NT2/D1 (cell line): ENCODE data around the gene PHC3.
"Not testable (repeated sequence)": the region's sequence is repeated elsewhere in the genome, so short reads cannot be mapped to it uniquely, and the experiment has no call there.

ENCODE experiments used
- DNase-seq: peaks from one replicate; pipeline ENCODE4 v3.0.0-alpha.2; 2011; ENCODE audit warnings: low read depth, low spot score
- H3K27me3 ChIP-seq: 2 replicates; pipeline ENCODE4 v1.6.0; 2011; ENCODE audit warnings: mild to moderate bottlenecking; ENCODE audit not compliant: insufficient read length, insufficient read depth
- H3K36me3 ChIP-seq: 2 replicates; pipeline ENCODE4 v1.6.1; 2011; ENCODE audit warnings: mild to moderate bottlenecking, low read length, mixed read lengths; ENCODE audit not compliant: insufficient read depth, insufficient read length
- H3K4me1 ChIP-seq: 2 replicates; pipeline ENCODE4 v1.5.1; 2011; ENCODE audit not compliant: insufficient read depth, insufficient read length
- H3K4me3 ChIP-seq: 2 replicates; pipeline ENCODE4 v1.5.1; 2011; ENCODE audit warnings: low read depth; ENCODE audit not compliant: insufficient read length
- H3K9ac ChIP-seq: 2 replicates; pipeline ENCODE4 v1.6.0; 2011; ENCODE audit warnings: low read depth; ENCODE audit not compliant: insufficient read length
- H3K9me3 ChIP-seq: 2 replicates; pipeline ENCODE4 v1.5.1; 2011; ENCODE audit warnings: mild to moderate bottlenecking, low read length; ENCODE audit not compliant: insufficient read depth
- SUZ12 ChIP-seq: IDR thresholded peaks from 2 replicates; pipeline ENCODE4 v1.6.1; 2011; ENCODE audit not compliant: insufficient read length, insufficient read depth; ENCODE audit errors: extremely low read depth
- YY1 ChIP-seq: IDR thresholded peaks from 2 replicates; pipeline ENCODE4 v1.6.1; 2011; ENCODE audit not compliant: insufficient read length, insufficient read depth
- ZNF274 ChIP-seq: IDR thresholded peaks from 2 replicates; pipeline ENCODE4 v1.6.1; 2011; ENCODE audit warnings: mild to moderate bottlenecking, low read depth, low read length

The PHC3 gene

GRCh38 chr3:170204509-170204908, 23.0 kb upstream of the PHC3 start:
- Histone ChIP-seq H3K9ac (no peak overlapping the region), H3K9me3 (no peaks in the 10 kb centered on the region), H3K4me1 (no peaks in the 10 kb centered on the region), H3K36me3 (no peaks in the 10 kb centered on the region), H3K27me3 (no peaks in the 10 kb centered on the region), H3K4me3 (no peak overlapping the region)
- no peak for DNase-seq
- TF ChIP-seq YY1 = no peak
- no peak for TF ChIP-seq ZNF274
- no peak for TF ChIP-seq SUZ12

- TF ChIP-seq ZNF274 (no peak), YY1 (no peak), SUZ12 (no peak)
These were observed 22.5 kb upstream of the PHC3 start for GRCh38 chr3:170204023-170204472.

GRCh38 chr3:170203457-170203856, 21.9 kb upstream of the PHC3 start:
- no peaks in the 10 kb centered on the region for H3K36me3 ChIP-seq
- H3K27me3 ChIP-seq = no peaks in the 10 kb centered on the region
- TF ChIP-seq SUZ12 = no peak
- TF ChIP-seq ZNF274 = no peak
- no peak for TF ChIP-seq YY1
- no peak for DNase-seq
- H3K4me1 ChIP-seq = no peaks in the 10 kb centered on the region
- H3K9me3 ChIP-seq = no peaks in the 10 kb centered on the region
- no peak overlapping the region for H3K9ac ChIP-seq
- no peak overlapping the region for H3K4me3 ChIP-seq

More at GRCh38 chr3:170204023-170204472, 22.5 kb upstream of the PHC3 start:
- Histone ChIP-seq H3K9ac (no peak overlapping the region), H3K36me3 (no peaks in the 10 kb centered on the region), H3K4me1 (no peaks in the 10 kb centered on the region), H3K27me3 (no peaks in the 10 kb centered on the region), H3K4me3 (no peak overlapping the region), H3K9me3 (no peaks in the 10 kb centered on the region)
- no peak for DNase-seq

GRCh38 chr3:170201527-170201926, 20.0 kb upstream of the PHC3 start:
- Histone ChIP-seq H3K4me1 (no peaks in the 10 kb centered on the region), H3K9ac (no peak overlapping the region), H3K36me3 (no peaks in the 10 kb centered on the region), H3K4me3 (no peak overlapping the region), H3K9me3 (no peaks in the 10 kb centered on the region), H3K27me3 (no peaks in the 10 kb centered on the region)
- TF ChIP-seq SUZ12 (no peak), ZNF274 (no peak), YY1 (no peak)
- no peak for DNase-seq

- no peaks in the 10 kb centered on the region for H3K9me3 ChIP-seq
- H3K9ac ChIP-seq = no peak overlapping the region
- no peaks in the 10 kb centered on the region for H3K4me1 ChIP-seq
- H3K36me3 ChIP-seq = no peaks in the 10 kb centered on the region
- DNase-seq = no peak
- TF ChIP-seq ZNF274 = no peak
- no peak for TF ChIP-seq SUZ12
- H3K4me3 ChIP-seq = no peak overlapping the region
- H3K27me3 ChIP-seq = no peaks in the 10 kb centered on the region
These were observed 19.5 kb upstream of the PHC3 start for GRCh38 chr3:170200987-170201386.

GRCh38 chr3:170196833-170197232, 15.3 kb upstream of the PHC3 start:
- H3K9me3 ChIP-seq = no peaks in the 10 kb centered on the region
- no peaks in the 10 kb centered on the region for H3K4me1 ChIP-seq
- H3K4me3 ChIP-seq = no peak overlapping the region
- TF ChIP-seq YY1 = no peak
- no peak for TF ChIP-seq ZNF274
- no peak for TF ChIP-seq SUZ12
- no peak for DNase-seq
- no peaks in the 10 kb centered on the region for H3K36me3 ChIP-seq
- no peak overlapping the region for H3K9ac ChIP-seq
- no peaks in the 10 kb centered on the region for H3K27me3 ChIP-seq

GRCh38 chr3:170195759-170196158, 14.2 kb upstream of the PHC3 start:
- H3K27me3 ChIP-seq, DNase-seq, H3K4me1 ChIP-seq, H3K36me3 ChIP-seq, H3K9ac ChIP-seq, H3K4me3 ChIP-seq, H3K9me3 ChIP-seq: not testable (repeated sequence)
